ENCODE measurements around the gene ERBB2.
"Not testable (repeated sequence)": the region's sequence is repeated elsewhere in the genome, so short reads cannot be mapped to it uniquely, and the experiment has no call there.

The ERBB2 gene

DNA sequence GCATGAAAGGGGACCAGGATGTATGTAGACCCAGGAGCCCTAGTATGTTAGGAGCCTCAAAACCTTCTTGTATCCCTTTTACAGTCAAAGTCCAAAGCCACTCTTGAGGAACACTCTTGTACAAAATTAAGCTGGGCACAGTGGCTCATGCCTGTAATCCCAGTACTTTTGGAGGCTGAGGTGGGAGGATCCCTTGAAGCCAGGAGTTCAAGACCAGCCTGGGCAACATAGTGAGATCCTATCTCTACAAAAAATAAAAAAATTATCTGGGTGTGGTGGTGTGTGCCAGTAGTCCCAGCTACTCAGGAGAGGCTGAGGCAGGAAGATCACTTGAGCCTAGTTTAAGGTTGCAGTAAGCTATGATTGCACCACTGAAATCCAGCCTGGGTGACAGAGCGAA, 26.1 kb downstream of the ERBB2 start:
- DNase-seq (ENCODE audit: low spot score): not testable (repeated sequence)

DNA sequence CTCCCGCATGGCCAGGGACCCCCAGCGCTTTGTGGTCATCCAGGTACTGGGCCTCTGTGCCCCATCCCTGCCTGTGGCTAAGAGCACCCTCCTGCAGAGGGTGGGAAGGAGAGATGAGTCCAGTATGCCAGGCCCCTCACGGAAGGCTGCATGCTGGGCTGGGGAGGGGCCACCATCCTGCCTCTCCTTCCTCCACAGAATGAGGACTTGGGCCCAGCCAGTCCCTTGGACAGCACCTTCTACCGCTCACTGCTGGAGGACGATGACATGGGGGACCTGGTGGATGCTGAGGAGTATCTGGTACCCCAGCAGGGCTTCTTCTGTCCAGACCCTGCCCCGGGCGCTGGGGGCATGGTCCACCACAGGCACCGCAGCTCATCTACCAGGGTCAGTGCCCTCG, 26.8 kb downstream of the ERBB2 start:
- no peak for DNase-seq (ENCODE audit: low spot score)

DNA sequence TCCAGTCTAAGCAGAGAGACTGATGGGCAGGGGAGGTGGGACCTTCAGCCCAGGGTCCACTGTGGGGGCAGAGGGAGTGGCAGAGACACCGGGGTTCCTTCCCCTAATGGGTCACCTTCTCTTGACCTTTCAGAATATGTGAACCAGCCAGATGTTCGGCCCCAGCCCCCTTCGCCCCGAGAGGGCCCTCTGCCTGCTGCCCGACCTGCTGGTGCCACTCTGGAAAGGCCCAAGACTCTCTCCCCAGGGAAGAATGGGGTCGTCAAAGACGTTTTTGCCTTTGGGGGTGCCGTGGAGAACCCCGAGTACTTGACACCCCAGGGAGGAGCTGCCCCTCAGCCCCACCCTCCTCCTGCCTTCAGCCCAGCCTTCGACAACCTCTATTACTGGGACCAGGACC, 27.7 kb downstream of the ERBB2 start:
- no peak for DNase-seq (ENCODE audit: low spot score)

DNA sequence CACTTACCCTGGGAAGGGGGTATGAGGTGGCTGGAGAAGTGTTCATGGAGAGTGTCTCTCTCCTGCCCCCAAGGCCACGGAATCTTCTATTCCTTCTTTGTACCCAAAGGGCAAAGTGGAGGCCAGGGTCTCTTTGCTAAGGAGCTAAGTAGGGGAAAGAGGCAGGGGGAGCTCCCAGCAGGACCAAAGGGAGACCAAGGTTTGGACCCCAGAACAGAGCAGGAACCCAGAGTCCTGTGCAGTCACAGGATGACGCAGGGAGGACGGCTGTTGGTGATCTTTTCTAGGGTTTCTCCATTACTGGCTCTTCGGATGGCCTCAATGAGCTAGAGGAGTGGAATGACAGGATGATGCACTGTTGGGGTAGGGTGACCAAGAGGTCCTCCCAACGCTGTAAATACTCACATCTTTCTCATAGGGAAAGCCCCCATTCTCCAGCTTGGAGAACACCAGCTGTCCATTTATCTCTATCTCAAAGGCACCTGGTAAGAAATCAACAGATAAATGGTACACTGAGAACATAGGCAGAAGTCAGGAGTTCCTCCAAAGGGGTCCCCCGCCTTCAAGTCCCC, 29.5 kb downstream of the ERBB2 start:
- no peak for DNase-seq (ENCODE audit: low spot score)

DNA sequence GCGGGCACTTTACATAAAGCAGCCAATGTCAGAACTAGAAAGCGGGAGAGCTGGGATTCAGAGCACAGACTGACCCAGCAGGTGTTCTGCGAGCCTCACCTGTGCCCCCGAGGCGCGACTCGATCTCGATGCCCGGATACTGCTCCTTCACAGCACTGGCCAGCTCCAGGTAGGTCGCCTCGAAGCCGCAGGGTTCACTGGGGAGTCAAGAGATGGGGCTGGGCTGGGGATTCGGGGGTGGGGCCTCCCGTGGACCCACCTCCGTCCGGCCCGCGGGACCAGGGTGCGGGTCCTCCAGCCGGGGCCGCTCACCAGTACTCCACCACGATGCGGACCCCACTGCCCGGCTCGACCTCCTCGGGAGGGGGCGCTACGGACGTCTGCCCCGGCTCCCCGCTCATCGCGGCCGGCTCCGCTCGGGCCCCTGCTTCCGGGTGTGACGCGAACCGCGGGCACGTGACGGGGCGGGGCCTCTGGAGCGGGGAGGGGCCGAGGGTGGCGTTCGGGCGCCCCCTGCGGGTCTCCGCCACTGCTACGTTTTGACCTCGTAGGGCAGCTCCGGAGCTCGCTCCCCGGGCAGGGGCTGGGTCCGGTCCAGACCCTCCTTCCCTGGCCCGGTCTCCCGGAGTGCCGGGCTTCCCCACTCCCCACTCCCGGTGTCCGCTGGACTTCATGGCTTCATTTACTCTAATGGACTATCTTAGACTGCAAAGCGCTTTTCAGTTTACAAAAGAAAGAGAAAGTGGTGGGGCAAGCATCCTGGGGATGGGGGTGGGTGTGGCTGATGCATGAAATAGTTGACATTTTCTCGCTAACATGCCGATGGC, 30.4 kb downstream of the ERBB2 start, which contains the start of gene MIEN1:
MIEN1 (minus strand) TSS at position 438 of the 827 bp plus-strand sequence; CDS start at position 401, 37 bp downstream.
- peak; percentile 84 for DNase-seq (ENCODE audit: low spot score)

DNA sequence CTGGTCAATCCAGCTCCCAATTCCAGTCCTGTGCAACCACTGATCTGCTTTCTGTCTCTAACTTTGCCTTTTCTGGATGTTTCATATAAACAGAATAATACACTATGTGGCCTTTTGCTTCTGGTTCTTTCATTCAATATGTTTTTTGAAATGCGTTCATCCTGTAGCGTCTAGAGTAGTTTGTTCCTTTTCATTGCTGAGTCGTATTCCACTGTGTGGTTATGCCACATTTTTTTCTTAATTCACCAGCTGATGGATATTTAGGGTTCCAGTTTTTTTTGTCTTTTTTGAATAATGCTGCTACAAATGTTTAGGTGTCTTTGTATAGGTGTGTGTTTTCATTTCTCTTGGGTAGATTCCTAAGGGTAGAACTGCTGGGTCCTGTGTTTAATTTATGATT, 32.7 kb downstream of the ERBB2 start:
- DNase-seq (ENCODE audit: low spot score): no peak

DNA sequence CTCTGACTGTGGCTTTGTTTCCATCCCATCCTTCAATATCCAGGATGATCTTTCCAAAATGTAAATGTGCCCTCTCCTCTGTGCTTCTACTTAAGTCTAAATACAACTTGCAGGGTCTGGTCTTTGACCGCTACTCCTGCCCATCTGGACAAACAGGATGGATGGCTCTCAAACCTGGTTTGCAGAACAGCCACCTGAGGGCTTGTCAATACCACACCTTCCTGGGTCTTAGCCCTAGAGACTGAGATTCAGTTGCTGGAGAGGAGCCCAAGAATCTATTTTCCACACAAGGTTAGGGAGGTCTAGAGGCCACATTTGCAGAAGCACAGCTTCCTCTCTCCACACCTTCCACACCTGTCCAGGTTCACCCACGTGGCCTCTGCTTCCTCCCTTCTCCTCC, 36.0 kb downstream of the ERBB2 start:
- DNase-seq (ENCODE audit: low spot score): no peak

DNA sequence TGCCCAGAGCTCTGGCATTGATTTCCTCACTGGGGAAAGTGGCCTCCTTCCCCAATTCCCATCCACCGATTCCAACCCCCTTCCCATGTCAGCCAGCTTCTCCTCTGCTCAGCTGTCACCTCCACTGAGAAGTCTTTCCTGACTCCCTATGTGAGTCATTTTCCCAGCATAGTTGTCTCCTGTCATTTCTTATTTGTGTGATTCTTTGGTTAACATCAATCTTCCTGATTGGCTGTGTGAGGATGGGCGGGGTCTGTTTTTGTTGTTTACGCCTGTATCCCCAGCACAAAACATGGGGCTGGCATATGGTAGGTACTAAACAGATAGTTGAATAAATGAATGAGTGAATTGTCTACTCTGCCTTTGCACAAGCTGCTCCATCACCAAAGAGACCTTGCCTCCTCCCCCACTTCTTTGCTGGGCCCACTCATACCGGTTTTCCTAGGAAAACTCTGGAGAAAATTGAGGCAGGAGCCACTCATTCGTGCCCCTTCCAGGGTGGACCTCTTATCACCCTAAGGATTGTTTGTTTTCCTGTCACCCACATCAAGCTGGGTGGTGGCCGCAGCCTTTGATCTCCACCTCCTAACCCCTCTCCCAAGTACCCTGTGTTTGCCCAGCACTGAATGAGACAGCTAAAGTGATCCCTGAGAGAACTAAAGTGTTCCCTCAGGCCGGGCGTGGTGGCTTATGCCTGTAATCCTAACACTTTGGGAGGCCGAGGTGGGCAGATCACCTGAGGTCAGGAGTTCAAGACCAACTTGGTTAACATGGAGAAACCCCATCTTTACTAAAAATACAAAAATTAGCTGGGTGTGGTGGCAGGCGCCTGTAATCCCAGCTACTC, 36.7 kb downstream of the ERBB2 start:
- no peak for DNase-seq (ENCODE audit: low spot score)

DNA sequence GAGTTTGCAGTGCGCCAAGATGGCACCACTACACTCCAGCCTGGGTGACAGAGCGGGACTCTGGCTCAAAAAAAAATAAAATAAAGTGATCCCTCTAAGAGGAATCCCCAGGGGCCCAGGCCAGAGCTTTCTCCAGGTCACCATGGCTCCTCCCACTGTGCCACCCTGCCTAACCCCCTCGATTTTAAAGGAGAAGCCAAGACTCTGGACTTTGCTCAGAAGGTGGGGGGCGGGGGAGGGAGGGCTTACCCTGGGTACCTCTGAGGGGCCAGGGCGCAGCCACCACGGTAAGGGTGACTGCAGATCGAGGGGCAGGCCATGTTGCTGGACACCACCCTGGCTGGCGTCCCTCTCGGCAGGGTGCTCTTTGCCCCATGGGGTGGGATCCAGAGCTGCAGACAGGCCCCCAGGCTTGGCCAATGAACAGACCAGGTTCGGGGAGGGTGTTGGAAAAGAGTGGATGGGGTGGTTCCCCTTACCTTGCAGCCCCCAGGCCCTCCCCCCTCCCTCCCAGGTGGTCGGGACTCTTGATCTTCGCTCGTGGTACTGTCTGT, 37.4 kb downstream of the ERBB2 start:
- no peak for DNase-seq (ENCODE audit: low spot score)

DNA sequence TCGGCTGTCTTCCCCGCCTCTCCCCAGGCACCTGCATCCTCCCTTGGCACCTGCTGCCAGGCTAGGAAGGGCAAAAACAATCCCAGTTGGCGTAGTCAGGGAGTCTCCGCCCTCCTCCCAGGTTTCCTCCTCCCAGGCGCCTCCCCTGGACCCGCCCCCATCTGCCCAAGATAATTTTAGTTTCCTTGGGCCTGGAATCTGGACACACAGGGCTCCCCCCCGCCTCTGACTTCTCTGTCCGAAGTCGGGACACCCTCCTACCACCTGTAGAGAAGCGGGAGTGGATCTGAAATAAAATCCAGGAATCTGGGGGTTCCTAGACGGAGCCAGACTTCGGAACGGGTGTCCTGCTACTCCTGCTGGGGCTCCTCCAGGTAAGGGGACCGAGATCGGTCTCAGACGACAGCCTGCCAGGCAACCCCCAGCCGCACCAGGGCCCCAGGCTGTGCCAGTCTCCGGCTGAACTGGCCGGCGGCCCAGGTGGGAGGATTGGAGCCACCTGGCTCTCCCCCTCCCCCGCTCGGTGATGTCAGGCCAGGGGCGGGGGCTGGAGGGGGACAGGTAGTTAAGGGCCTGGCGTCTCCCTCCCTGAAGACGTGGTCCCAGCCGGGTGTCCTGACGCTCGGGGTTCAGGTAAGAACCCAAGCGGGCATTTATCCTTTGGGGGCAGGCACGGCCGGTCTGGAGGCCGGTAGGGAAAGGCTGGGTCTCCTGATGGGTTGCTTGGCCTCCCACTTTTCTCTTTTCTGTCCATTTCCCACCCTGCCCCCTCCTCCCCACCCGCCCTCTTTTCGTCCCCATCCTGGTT, 38.1 kb downstream of the ERBB2 start, which contains the start of gene GRB7:
GRB7 (plus strand) TSS at position 179 of the 808 bp plus-strand sequence. CDS start 4,364 bp downstream, outside the sequence.
- DNase-seq (ENCODE audit: low spot score): no peak

DNA sequence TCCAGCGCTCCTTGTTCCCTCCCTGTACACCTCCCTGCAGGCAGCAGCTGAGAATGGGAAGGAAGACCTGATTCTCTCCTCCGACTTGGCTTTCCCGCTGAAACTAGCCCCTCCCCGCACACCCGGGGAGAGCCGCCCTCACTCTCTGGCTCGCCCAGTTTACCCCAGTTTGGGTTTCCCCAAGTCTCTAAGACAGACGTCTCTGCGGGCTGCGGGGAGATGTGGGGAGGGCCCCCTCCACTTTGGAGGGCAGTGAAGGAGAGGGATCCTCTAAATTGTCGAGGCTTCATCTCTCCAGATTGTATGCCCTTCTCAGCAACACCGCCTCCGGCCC, 38.7 kb downstream of the ERBB2 start:
- no peak for DNase-seq (ENCODE audit: low spot score)

DNA sequence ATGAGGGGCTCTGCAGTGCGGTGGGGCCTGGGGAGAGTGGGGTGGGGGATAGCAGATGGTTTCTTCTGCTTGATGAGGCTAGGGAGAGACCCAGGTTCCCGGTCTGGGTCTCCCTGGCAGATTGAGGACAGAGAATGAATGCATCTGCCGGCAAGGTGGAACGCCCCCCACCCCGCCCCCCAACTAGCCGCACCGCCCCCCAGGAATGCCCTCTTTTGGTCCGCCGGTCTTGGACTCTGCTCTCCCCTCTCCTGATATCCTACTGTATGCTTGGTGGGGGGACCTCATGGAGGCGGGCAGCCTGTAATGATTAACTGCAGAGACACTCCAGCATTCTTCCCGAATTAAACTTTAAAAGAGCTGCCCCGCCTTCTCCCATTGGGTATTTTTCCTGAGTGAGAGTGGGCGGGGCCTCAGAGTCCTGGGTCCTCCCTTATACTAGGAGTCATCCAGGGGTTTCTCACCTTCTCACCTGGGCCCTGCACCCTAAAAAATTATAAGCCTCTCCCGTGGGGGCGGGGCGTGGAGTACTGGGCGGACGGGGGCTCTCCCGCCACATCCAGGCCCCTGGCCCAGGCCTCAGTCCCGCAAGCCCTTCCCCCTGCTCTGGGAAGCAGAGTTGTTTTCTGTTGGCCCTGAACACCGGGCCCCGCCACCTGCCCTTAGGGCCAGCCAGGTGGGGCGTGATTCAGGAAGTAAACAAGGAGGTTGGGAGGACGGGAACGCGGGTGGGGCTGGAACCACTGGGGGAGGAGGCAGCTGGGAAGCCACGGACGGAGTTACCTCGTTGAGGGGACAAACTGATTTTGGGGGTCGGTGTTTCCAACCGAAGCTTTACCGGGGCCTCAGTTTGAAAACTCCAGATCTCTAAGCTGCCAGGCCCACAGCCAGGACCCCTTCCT, 39.4 kb downstream of the ERBB2 start:
- DNase-seq (ENCODE audit: low spot score): no peak

DNA sequence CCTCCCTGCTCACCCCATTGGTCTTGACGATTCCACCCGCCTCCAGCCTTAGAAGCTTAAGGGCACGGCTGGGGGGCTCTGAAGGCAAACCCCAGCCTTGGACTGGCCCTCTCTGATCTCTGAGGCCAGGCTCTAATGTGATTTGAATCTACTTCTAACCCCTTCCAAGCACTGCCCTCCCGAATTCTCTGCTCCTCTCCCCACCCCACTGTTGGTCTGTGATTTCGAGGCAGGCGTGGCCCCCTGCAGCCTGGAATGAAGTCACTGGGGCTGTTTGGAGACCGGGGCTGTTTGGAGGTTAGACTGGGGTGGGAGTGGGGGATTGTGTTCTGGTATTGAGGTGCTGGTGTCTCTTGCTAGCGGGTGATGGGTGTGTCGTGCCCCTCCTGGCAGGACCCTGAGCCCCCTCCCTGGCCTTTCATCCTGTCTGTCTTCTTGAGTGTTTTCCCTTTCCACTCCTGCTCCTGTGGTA, 40.1 kb downstream of the ERBB2 start:
- DNase-seq (ENCODE audit: low spot score): no peak

DNA sequence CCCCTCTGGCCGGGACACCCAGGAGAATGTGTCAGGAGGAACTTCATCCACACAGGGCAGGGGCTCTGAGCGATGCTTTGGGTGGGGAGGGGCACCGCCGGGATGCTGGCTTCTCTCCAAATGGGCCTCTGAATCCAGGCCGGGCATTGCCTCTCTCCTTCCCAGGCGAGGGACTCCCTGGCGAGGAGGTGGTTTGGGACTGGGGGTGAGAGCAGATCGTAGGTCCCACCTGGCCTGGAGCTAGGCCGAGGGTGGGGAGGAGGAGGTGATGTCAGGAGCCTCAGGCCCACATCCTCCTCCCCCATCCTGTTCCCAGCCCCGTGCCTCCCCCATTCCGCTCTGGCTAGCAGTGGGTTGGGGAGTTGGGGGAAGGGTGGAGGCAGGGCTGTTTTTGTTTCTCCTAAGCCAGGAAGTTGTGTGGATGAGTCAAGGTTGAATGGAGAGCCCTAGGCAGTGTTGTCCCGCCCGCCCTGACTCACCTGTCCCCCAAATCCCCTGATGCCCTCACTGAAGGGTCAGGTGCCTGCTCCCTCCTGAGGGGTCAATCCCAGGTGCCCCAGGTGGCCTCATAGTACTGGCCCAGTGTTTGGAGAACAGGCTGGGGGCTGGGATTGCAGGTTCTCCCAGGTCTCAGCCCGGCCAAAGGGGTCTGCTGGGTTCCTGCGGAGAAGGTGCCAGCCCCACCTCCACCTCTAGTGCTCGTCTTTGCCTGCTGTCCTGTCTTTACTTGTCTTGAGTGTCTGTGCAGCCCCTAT, 40.7 kb downstream of the ERBB2 start:
- DNase-seq (ENCODE audit: low spot score): no peak

DNA sequence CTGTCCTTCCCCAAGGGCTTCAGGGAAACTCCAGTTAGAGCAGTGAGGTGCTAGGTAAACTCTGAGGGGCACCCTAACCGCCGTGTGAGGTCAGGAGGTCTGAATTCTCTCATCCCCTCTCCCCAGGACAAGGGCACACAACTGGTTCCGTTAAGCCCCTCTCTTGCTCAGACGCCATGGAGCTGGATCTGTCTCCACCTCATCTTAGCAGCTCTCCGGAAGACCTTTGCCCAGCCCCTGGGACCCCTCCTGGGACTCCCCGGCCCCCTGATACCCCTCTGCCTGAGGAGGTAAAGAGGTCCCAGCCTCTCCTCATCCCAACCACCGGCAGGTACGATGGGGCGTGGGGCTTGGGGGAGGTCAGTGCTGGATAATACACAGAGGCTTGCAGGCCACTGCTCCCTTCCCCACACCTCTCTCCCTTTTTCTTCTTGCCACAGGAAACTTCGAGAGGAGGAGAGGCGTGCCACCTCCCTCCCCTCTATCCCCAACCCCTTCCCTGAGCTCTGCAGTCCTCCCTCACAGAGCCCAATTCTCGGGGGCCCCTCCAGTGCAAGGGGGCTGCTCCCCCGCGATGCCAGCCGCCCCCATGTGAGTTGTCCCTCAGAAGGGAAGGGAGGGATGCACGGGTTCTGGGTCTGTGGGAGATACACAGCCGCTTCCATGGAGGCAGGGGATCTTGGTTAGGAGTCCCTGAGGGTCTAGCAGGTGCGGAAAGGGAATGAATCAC, 42.4 kb downstream of the ERBB2 start:
- DNase-seq (ENCODE audit: low spot score): no peak

DNA sequence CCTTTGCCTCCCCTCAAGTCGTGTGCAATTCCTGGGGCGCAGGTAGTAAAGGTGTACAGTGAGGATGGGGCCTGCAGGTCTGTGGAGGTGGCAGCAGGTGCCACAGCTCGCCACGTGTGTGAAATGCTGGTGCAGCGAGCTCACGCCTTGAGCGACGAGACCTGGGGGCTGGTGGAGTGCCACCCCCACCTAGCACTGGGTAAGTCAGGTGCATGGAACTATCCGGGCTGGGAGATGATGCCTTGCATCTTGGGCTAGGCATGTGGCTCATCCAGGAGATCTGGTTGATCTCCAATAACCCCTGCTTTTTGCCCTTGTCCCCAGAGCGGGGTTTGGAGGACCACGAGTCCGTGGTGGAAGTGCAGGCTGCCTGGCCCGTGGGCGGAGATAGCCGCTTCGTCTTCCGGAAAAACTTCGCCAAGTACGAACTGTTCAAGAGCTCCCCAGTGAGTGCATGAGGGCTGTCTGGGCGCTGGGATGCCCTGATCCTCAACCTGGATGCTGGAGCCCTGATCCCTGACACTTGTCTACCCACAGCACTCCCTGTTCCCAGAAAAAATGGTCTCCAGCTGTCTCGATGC, 43.1 kb downstream of the ERBB2 start:
- DNase-seq (ENCODE audit: low spot score): no peak

DNA sequence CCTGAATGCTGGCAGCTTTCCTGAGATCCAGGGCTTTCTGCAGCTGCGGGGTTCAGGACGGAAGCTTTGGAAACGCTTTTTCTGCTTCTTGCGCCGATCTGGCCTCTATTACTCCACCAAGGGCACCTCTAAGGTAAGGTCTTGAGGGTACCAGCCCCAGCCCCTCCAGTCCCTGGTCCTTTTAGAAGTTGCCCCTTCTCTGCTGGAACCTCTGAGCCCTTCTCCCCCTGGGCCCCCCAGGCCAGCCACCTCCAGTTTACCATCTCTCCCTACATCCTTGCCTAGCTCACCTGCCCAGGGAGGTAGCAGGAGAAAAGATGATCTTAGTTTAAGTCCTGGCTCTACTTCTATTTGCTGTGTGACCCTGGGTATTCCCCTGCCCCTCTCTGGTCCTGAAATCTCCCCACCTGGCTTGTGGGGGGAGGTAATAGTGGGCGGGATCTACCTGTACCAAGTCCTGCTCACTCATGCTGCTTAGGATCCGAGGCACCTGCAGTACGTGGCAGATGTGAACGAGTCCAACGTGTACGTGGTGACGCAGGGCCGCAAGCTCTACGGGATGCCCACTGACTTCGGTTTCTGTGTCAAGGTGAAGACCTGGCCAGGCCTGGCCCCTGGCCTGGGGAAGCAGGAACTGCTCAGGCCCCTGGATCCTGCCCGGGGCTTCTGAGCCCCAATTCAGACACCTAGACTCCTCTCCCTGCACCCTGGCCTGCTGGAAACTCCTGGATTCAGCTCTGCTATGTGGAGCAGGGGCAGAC, 44.4 kb downstream of the ERBB2 start:
- DNase-seq (ENCODE audit: low spot score): no peak

DNA sequence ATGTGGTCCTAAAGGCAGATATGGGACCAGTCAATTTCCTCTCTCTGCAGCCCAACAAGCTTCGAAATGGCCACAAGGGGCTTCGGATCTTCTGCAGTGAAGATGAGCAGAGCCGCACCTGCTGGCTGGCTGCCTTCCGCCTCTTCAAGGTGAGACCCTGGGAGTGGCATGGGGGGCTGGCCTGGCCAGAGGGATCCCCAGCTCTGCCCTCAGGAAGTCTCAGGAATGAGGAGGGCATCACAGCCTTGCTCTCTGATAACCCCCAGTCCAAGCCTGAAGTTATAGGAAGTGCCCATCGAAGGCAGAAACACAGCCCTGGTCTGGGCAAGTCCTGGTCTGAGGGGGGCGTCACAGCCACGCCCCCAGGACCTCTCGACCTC, 45.0 kb downstream of the ERBB2 start:
- DNase-seq (ENCODE audit: low spot score): no peak
